Ectodermal cell (in vitro differentiated cells): Measurements from ENCODE around the gene TUFM.
"Not testable (repeated sequence)": the region's sequence is repeated elsewhere in the genome, so short reads cannot be mapped to it uniquely, and the experiment has no call there.

Experiments used
- H3K27ac ChIP-seq: 2 replicates; pipeline ENCODE4 v1.7.0; 2013; ENCODE audit warnings: mild to moderate bottlenecking, low read depth, low read length; ENCODE audit not compliant: insufficient read depth, poor library complexity, severe bottlenecking
- H3K27me3 ChIP-seq: 2 replicates; pipeline ENCODE4 v1.7.0; 2013; ENCODE audit warnings: mild to moderate bottlenecking, low read length; ENCODE audit not compliant: insufficient read depth, control insufficient read depth, poor library complexity, severe bottlenecking
- H3K36me3 ChIP-seq: one replicate; pipeline ENCODE4 v1.7.0; 2013; ENCODE audit warnings: low read length; ENCODE audit not compliant: control insufficient read depth, insufficient read depth
- H3K4me1 ChIP-seq: one replicate; pipeline ENCODE4 v1.7.0; 2013; ENCODE audit warnings: low read length; ENCODE audit not compliant: control insufficient read depth, insufficient read depth
- H3K4me3 ChIP-seq: 2 replicates; pipeline ENCODE4 v1.7.0; 2013; ENCODE audit warnings: low read depth, low read length, control low read depth; ENCODE audit not compliant: insufficient read depth
- H3K9me3 ChIP-seq: 2 replicates; pipeline ENCODE4 v1.7.0; 2013; ENCODE audit warnings: mild to moderate bottlenecking, low read length, moderate library complexity; ENCODE audit not compliant: control insufficient read depth
- WGBS, 2 experiments: methylation state at CpG; one replicate each; pipeline ENCODE4 v1.1.7; 2013; ENCODE audit warnings: missing lambda C conversion rate in 2 of 2; 5-methylcytosine and 5-hydroxymethylcytosine counted together

Gene TUFM

GRCh38 chr16:28881565-28881964 is 35.4 kb upstream of the TUFM start:
- H3K36me3 ChIP-seq, H3K27ac ChIP-seq, H3K27me3 ChIP-seq, H3K4me3 ChIP-seq, H3K9me3 ChIP-seq: not testable (repeated sequence)
- WGBS, 2 experiments: 78 to 80% methylated on average over 4 of the region's 4 CpGs
- peaks cover 28% of the 10 kb centered on the region for H3K4me1 ChIP-seq

- 88 to 92% methylated on average over 4 of the region's 4 CpGs for WGBS, 2 experiments
- no peak overlapping the region for H3K4me3 ChIP-seq
- peaks cover 28% of the 10 kb centered on the region for H3K4me1 ChIP-seq
- H3K27ac ChIP-seq: no peak overlapping the region
- no peaks in the 10 kb centered on the region for H3K9me3 ChIP-seq
- H3K27me3 ChIP-seq: peaks cover 4% of the 10 kb centered on the region
- no peaks in the 10 kb centered on the region for H3K36me3 ChIP-seq
Observed at GRCh38 chr16:28880955-28881354, 34.8 kb upstream of the TUFM start.

- Histone ChIP-seq H3K4me1 (peaks cover 28% of the 10 kb centered on the region), H3K4me3 (peak overlapping the region; percentile 87), H3K27ac (no peak overlapping the region), H3K27me3 (peaks cover 4% of the 10 kb centered on the region), H3K36me3 (no peaks in the 10 kb centered on the region), H3K9me3 (no peaks in the 10 kb centered on the region)
- WGBS, 2 experiments: 19 to 20% methylated on average over 11 of the region's 11 CpGs
Observed at GRCh38 chr16:28880589-28880915, 34.4 kb upstream of the TUFM start.

GRCh38 chr16:28879841-28880588 is 33.9 kb upstream of the TUFM start:
- 1% methylated on average over 66 of the region's 66 CpGs for WGBS, 2 experiments
- peak overlapping the region; percentile 60 for H3K27ac ChIP-seq
- peaks cover 28% of the 10 kb centered on the region for H3K4me1 ChIP-seq
- H3K27me3 ChIP-seq: peaks cover 4% of the 10 kb centered on the region
- H3K9me3 ChIP-seq: no peaks in the 10 kb centered on the region
- H3K4me3 ChIP-seq: peak overlapping the region; percentile 87
- H3K36me3 ChIP-seq: no peaks in the 10 kb centered on the region

GRCh38 chr16:28879261-28879840 is 33.2 kb upstream of the TUFM start:
- Histone ChIP-seq H3K4me1 (peaks cover 28% of the 10 kb centered on the region), H3K9me3 (no peaks in the 10 kb centered on the region), H3K27me3 (peaks cover 4% of the 10 kb centered on the region), H3K36me3 (no peaks in the 10 kb centered on the region), H3K4me3 (peak overlapping the region; percentile 87), H3K27ac (peak overlapping the region; percentile 60)
- WGBS, 2 experiments: 2 to 3% methylated on average over 27 of the region's 27 CpGs

- WGBS, 2 experiments: 79% methylated on average over 24 of the region's 25 CpGs
- H3K27me3 ChIP-seq: peaks cover 4% of the 10 kb centered on the region
- peak within 1 kb of the TSS; percentile 60 for H3K27ac ChIP-seq
- peaks cover 28% of the 10 kb centered on the region for H3K4me1 ChIP-seq
- H3K4me3 ChIP-seq: peak within 1 kb of the TSS; percentile 87
- no peaks in the 10 kb centered on the region for H3K9me3 ChIP-seq
- H3K36me3 ChIP-seq: no peaks in the 10 kb centered on the region
Observed at GRCh38 chr16:28878083-28878926, 32.2 kb upstream of the TUFM start, which contains the start of gene ATP2A1. ATP2A1 (plus strand) TSS chr16:28878488; CDS start chr16:28878672, 184 bp downstream.

GRCh38 chr16:28877655-28878000 is 31.5 kb upstream of the TUFM start:
- Histone ChIP-seq H3K9me3 (no peaks in the 10 kb centered on the region), H3K27me3 (peaks cover 4% of the 10 kb centered on the region), H3K4me3 (no peak overlapping the region), H3K27ac (no peak overlapping the region), H3K4me1 (peaks cover 22% of the 10 kb centered on the region), H3K36me3 (no peaks in the 10 kb centered on the region)
- 87 to 94% methylated on average over 2 of the region's 2 CpGs for WGBS, 2 experiments

GRCh38 chr16:28876973-28877654 is 31.0 kb upstream of the TUFM start:
- H3K27ac ChIP-seq: no peak overlapping the region
- WGBS, 2 experiments: 60 to 63% methylated on average over 12 of the region's 12 CpGs

GRCh38 chr16:28876019-28876659 is 30.0 kb upstream of the TUFM start:
- Histone ChIP-seq H3K27me3 (peaks cover 2% of the 10 kb centered on the region), H3K9me3 (no peaks in the 10 kb centered on the region), H3K27ac (no peak overlapping the region), H3K4me1 (peaks cover 22% of the 10 kb centered on the region), H3K4me3 (no peak overlapping the region), H3K36me3 (no peaks in the 10 kb centered on the region)
- 80 to 82% methylated on average over 17 of the region's 17 CpGs for WGBS, 2 experiments

More at GRCh38 chr16:28876973-28877654, 31.0 kb upstream of the TUFM start:
- Histone ChIP-seq H3K4me3 (no peak overlapping the region), H3K4me1 (peaks cover 22% of the 10 kb centered on the region), H3K36me3 (no peaks in the 10 kb centered on the region), H3K27me3 (peaks cover 4% of the 10 kb centered on the region), H3K9me3 (no peaks in the 10 kb centered on the region)
